Testis (tissue), 3 donors: ENCODE measurements around the gene NUP214. TPM values are rescaled to one million over a fixed set of nuclear protein-coding genes. Genes with fewer than 3 reads are reported as not detected.
A peak's percentile ranks its signal among the peaks of the same experiment; 100 is the strongest.
"Not testable (repeated sequence)": the region's sequence is repeated elsewhere in the genome, so short reads cannot be mapped to it uniquely, and the experiment has no call there.

ENCODE experiments used
- DNase-seq: peaks from one replicate; pipeline ENCODE4 v3.0.0-alpha.2; 2019
- H3K27ac ChIP-seq, 2 donors: fragments of 200-600 bp; sonication (generic); one replicate each; pipeline ENCODE4 v1.5.1; 2019
- H3K27me3 ChIP-seq: fragments of 200-600 bp; sonication (generic); one replicate; pipeline ENCODE4 v1.5.1; 2019
- H3K36me3 ChIP-seq: fragments of 200-600 bp; sonication (generic); one replicate; pipeline ENCODE4 v1.5.1; 2017; ENCODE audit warnings: low read depth; ENCODE audit errors: missing control alignments
- H3K4me1 ChIP-seq: fragments of 200-600 bp; sonication (generic); one replicate; pipeline ENCODE4 v1.5.1; 2019
- H3K4me3 ChIP-seq, 2 donors: fragments of 200-600 bp; sonication (generic); one replicate each; pipeline ENCODE4 v1.5.1; 2017 to 2019
- H3K9me3 ChIP-seq: fragments of 200-600 bp; sonication (generic); one replicate; pipeline ENCODE4 v1.5.1; 2017
- CTCF ChIP-seq, 3 experiments: fragments of 450-650 bp in 2 of 3; fragments of 200-600 bp in 1 of 3; sonication (generic) in 1 of 3; IDR thresholded peaks; one replicate each; pipeline ENCODE4 v1.5.1; 2016 to 2019; ENCODE audit warnings: antibody characterized with exemption in 3 of 3, mild to moderate bottlenecking in 2 of 3, moderate library complexity in 1 of 3
- POLR2A ChIP-seq: fragments of 450-650 bp; IDR thresholded peaks from one replicate; pipeline ENCODE4 v1.6.1; 2017; ENCODE audit warnings: antibody characterized with exemption, mild to moderate bottlenecking, moderate library complexity
- WGBS, 2 donors: methylation state at CpG; one replicate each; pipeline ENCODE4 v1.1.5; 2018; 5-methylcytosine and 5-hydroxymethylcytosine counted together
- intact Hi-C: fragments of 100-400 bp; cut with DNase I; formaldehyde crosslinking; loops from one replicate; pipeline ENCODE4 v1.15.1; 2023; ENCODE audit warnings: low total_unique reads
- polyA plus RNA-seq: library from polyadenylated mRNA; stranded (reverse); fragments of 350-450 nt; fragmentation: Illumina TruSeq; extraction: RNeasy Lipid Tissue Mini Kit (QIAGEN cat#74804); gene quantifications from one replicate; pipeline ENCODE4 v1.2.3, GENCODE V29; 2014; ENCODE audit warnings: low read depth, low replicate concordance; ENCODE audit not compliant: insufficient read depth
- total RNA-seq, 2 donors: library from RNA; depleted of rRNA; stranded (reverse); fragments of >200 nt; gene quantifications; one replicate each; pipeline ENCODE4 v1.2.3, GENCODE V29; 2016

The NUP214 gene
- total and polyA plus RNA-seq, 3 donors from 2014 or later: 190 to 250 (median 237) TPM

- H3K36me3 ChIP-seq: no peaks in the 10 kb centered on the region
- WGBS, 2 donors: 62 to 67% methylated on average over 20 of the region's 20 CpGs
- intact Hi-C loops: no loop called here
- peak overlapping the region; percentile 58 to 79 for H3K27ac ChIP-seq
- TF ChIP-seq CTCF (IDR thresholded peaks at IDR 0.05): no peak
- no peak for TF ChIP-seq POLR2A
- H3K27me3 ChIP-seq: no peaks in the 10 kb centered on the region
- DNase-seq: peak; percentile 89
- H3K9me3 ChIP-seq: no peaks in the 10 kb centered on the region
- H3K4me1 ChIP-seq: peaks cover 73% of the 10 kb centered on the region
- H3K4me3 ChIP-seq: no peak overlapping the region
Observed at GRCh38 chr9:131270171-131271015, 145.0 kb downstream of the NUP214 start.

- H3K36me3 ChIP-seq, H3K4me3 ChIP-seq, DNase-seq, H3K9me3 ChIP-seq, H3K27me3 ChIP-seq, intact Hi-C loops: not testable (repeated sequence)
- WGBS, 2 donors: 100% methylated on average over 1 of the region's 1 CpG; no CpG with 5 or more reads in 1 of the 2 donors
- Histone ChIP-seq H3K27ac (peak overlapping the region; percentile 58 to 62), H3K4me1 (peaks cover 69% of the 10 kb centered on the region)
Observed at GRCh38 chr9:131271016-131271273, 145.6 kb downstream of the NUP214 start.

- Histone ChIP-seq H3K4me1 (peaks cover 64% of the 10 kb centered on the region), H3K27me3 (no peaks in the 10 kb centered on the region), H3K36me3 (no peaks in the 10 kb centered on the region), H3K27ac (peak overlapping the region; percentile 58 to 62), H3K4me3 (no peak overlapping the region), H3K9me3 (no peaks in the 10 kb centered on the region)
- no peak for TF ChIP-seq POLR2A
- 43 to 55% methylated on average over 6 of the region's 6 CpGs for WGBS, 2 donors
- intact Hi-C loops: no loop called here
- no peak for DNase-seq
Observed at GRCh38 chr9:131271506-131271931, 146.1 kb downstream of the NUP214 start.

- DNase-seq: no peak
- TF ChIP-seq CTCF (IDR thresholded peaks at IDR 0.05): no peak
- no peak for TF ChIP-seq POLR2A
- Histone ChIP-seq H3K9me3 (no peaks in the 10 kb centered on the region), H3K36me3 (no peaks in the 10 kb centered on the region), H3K27ac (peak overlapping the region in 1 of 2 donors; percentile 92), H3K4me3 (no peak overlapping the region), H3K4me1 (peaks cover 57% of the 10 kb centered on the region), H3K27me3 (no peaks in the 10 kb centered on the region)
- 82% methylated on average over 3 of the region's 3 CpGs for WGBS, 2 donors
- intact Hi-C loops: no loop called here
Observed at GRCh38 chr9:131272212-131272611, 146.8 kb downstream of the NUP214 start.

GRCh38 chr9:131273146-131273855 is 147.9 kb downstream of the NUP214 start:
- TF ChIP-seq CTCF (IDR thresholded peaks at IDR 0.05): no peak
- no peak for TF ChIP-seq POLR2A
- no peaks in the 10 kb centered on the region for H3K9me3 ChIP-seq
- peak overlapping the region in 1 of 2 donors; percentile 62 for H3K4me3 ChIP-seq
- H3K27ac ChIP-seq: peak overlapping the region; percentile 85 to 92
- intact Hi-C loops: no loop called here
- H3K4me1 ChIP-seq: peaks cover 49% of the 10 kb centered on the region
- DNase-seq: peak; percentile 46
- WGBS, 2 donors: 59 to 64% methylated on average over 20 to 22 of the region's 22 CpGs
- no peaks in the 10 kb centered on the region for H3K36me3 ChIP-seq
- H3K27me3 ChIP-seq: no peaks in the 10 kb centered on the region
